Right cardiac atrium (tissue), 5 donors: Measurements from ENCODE around the gene ITGAV. TPM values are rescaled to one million over a fixed set of nuclear protein-coding genes. Genes with fewer than 3 reads are reported as not detected.
"Not testable (repeated sequence)": the region's sequence is repeated elsewhere in the genome, so short reads cannot be mapped to it uniquely, and the experiment has no call there.

Experiments used
- ATAC-seq, 2 donors: fragments of 200-7000 bp; cut with Tn5 transposase; one replicate each; pipeline versions ENCODE4 v1.8.0 to v1.9.1; 2020; ENCODE audit warnings: moderate library complexity in 2 of 2, mild to moderate bottlenecking in 1 of 2
- DNase-seq, 3 donors: peaks; one replicate each; pipeline ENCODE4 v3.0.0-alpha.2; 2020
- H3K27ac ChIP-seq: one replicate; pipeline ENCODE4 v1.5.1; 2013; ENCODE audit warnings: mild to moderate bottlenecking, low read length, control low read depth, moderate library complexity
- H3K27me3 ChIP-seq: one replicate; pipeline ENCODE4 v1.6.1; 2013; ENCODE audit not compliant: control insufficient read depth, insufficient read depth
- H3K4me1 ChIP-seq: one replicate; pipeline ENCODE4 v1.6.1; 2013; ENCODE audit warnings: low read length; ENCODE audit not compliant: control insufficient read depth, insufficient read depth
- H3K4me3 ChIP-seq: one replicate; pipeline ENCODE4 v1.5.1; 2013; ENCODE audit warnings: low read length, control low read depth
- H3K9me3 ChIP-seq: one replicate; pipeline ENCODE4 v1.6.1; 2013; ENCODE audit warnings: low read length; ENCODE audit not compliant: control insufficient read depth
- WGBS: extraction: QIAGEN DNeasy Blood & Tissue Kit; methylation state at CpG from one replicate; pipeline ENCODE4 v1.1.7; 2013; 5-methylcytosine and 5-hydroxymethylcytosine counted together
- intact Hi-C, 4 donors: fragments of 100-400 bp; cut with DNase I; formaldehyde crosslinking; loops; one replicate each; pipeline versions ENCODE4 v1.11.0 to v1.14.0; 2022 to 2023
- polyA plus RNA-seq: library from polyadenylated mRNA; stranded (reverse); fragments of 200-250 nt; gene quantifications from one replicate; pipeline ENCODE4 v1.2.3, GENCODE V29; 2013
- total RNA-seq, 4 donors: library from RNA; stranded (reverse); fragmentation: NEBNext Ultra II Directional; extraction: Animal tissue kit (Norgen Biotek cat#: 25700); gene quantifications; one replicate each; pipeline ENCODE4 v1.2.1, GENCODE V29; 2021
- donor health status: healthy with polysubstance abuse.
- donor health status: DM: no; HTN: yes; CAD: no.
- donor health status: DM: no; HTN: no; CAD: no.
- donor health status: DM: no; HTN: yes; CAD: no; lungs with severe emphysema.
- donor health status: DM: yes; HTN: yes; CAD: no.

Gene ITGAV
- total and polyA plus RNA-seq, 5 donors: 37.3 to 135 (median 121) TPM

DNA sequence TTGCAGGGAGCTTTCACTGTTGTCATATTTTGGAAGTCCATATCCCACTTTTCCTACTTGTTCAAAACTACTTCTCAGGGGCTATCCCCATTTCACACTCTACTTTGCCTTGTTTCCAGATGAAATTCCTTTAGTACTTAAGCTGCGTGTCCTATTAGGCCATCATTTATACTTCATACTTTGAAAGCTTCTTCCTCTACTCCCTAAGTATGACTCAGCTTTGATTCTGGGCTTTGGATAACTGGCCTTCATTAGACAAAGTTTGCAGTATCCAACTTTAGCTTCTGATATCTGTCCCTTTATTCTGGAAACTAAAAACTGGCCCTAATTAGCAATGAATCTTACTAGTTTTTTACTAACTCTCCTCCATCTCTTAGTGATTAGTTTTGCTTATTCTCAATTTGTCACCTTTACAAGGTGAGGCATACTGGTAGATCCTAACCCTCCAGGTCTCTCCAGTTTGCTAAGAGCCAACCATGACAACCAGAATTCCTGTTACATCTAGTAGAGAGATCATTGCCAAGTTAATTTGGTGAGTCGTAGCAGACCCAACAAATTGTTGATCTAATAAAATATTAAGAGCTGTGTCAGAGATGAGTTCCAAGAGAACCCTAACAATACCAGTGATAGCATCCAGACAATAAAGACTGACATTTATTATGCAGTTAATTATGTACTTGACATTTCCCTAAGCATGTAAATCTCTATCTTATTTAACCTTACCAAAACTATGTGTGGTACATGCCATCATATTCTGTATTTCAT is 31.2 kb upstream of the ITGAV start:
- H3K27me3 ChIP-seq: no peaks in the 10 kb centered on the region
- no peak overlapping the region for H3K4me3 ChIP-seq
- DNase-seq (no peak), ATAC-seq (no peak)
- WGBS: 76% methylated on average over 2 of the region's 2 CpGs
- intact Hi-C loops: no loop called here
- H3K4me1 ChIP-seq: peaks cover 1% of the 10 kb centered on the region
- H3K27ac ChIP-seq: no peak overlapping the region
- H3K9me3 ChIP-seq: no peaks in the 10 kb centered on the region

GRCh38 chr2:186559370-186559769 is 30.5 kb upstream of the ITGAV start:
- Histone ChIP-seq H3K4me3 (no peak overlapping the region), H3K4me1 (peaks cover 1% of the 10 kb centered on the region), H3K27me3 (no peaks in the 10 kb centered on the region), H3K9me3 (no peaks in the 10 kb centered on the region), H3K27ac (no peak overlapping the region)
- no peak for ATAC-seq
- DNase-seq: no peak
- intact Hi-C loops: no loop called here

DNA sequence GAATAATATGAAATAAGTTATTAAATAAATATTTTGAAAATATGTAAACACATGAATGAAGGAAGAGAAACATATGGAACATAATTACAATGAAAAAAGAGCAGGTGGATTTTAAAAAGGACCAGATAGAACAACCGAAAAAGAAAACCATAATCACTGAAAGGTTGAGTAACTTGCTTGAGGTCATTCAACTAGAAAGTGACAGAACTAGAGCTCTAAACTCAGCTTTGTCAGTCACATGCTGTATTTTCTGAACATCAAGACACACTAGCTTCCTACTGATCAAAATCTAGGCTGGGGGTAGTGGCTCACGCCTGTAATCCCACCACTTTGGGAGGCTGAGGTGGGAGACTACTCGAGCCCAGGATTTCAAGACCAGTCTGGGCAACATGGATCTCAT is 30.0 kb upstream of the ITGAV start:
- DNase-seq: no peak
- ATAC-seq: no peak
- WGBS: 96% methylated on average over 3 of the region's 3 CpGs
- H3K4me1 ChIP-seq: peaks cover under 1% of the 10 kb centered on the region
- H3K27ac ChIP-seq: no peak overlapping the region
- H3K9me3 ChIP-seq: no peaks in the 10 kb centered on the region
- no peak overlapping the region for H3K4me3 ChIP-seq
- no peaks in the 10 kb centered on the region for H3K27me3 ChIP-seq
- intact Hi-C loops: no loop called here

GRCh38 chr2:186560254-186560653 is 29.6 kb upstream of the ITGAV start:
- ATAC-seq: no peak
- intact Hi-C loops: no loop called here
- 59% methylated on average over 3 of the region's 3 CpGs for WGBS
- H3K27ac ChIP-seq: no peak overlapping the region
- no peaks in the 10 kb centered on the region for H3K9me3 ChIP-seq
- DNase-seq: no peak
- H3K4me3 ChIP-seq: no peak overlapping the region
- H3K27me3 ChIP-seq: no peaks in the 10 kb centered on the region
- H3K4me1 ChIP-seq: no peaks in the 10 kb centered on the region

DNA sequence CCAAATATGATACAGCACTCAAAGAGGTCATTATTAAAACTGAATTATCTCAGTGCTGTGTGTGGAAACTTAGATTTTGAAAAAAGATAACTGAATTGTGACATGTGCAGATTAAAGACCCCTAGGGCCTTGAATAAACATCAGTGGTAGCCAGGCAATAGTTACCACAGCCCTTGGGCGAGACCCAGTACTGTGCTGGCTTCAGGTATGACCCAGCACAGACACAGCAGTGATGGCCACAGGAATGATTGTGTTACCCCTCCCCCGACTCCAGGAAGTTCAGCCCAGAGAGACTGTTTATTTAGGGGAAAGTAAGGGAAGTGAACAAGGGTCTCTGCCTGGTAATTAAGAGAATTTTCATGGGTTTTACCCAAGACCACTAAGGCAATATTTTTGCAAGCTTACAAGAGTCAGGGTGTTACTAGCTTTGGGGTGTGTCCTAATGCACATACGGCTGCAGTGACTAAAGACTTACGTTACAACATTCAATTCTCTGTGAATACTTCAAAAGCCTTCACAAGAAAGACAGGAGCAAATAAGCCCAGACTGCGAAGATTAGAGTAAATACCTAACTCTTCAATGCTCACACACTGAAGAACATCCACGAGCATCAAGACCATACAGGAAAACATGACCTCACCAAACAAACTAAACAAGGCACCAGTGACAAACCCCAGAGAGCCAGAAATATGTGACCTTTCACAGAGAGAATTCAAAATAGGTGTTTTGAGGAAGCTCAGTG is 28.2 kb upstream of the ITGAV start:
- H3K4me3 ChIP-seq: no peak overlapping the region
- no peaks in the 10 kb centered on the region for H3K4me1 ChIP-seq
- WGBS: 85% methylated on average over 6 of the region's 6 CpGs
- no peaks in the 10 kb centered on the region for H3K9me3 ChIP-seq
- H3K27ac ChIP-seq: no peak overlapping the region
- ATAC-seq (no peak), DNase-seq (no peak)
- no peaks in the 10 kb centered on the region for H3K27me3 ChIP-seq
- intact Hi-C loops: no loop called here

DNA sequence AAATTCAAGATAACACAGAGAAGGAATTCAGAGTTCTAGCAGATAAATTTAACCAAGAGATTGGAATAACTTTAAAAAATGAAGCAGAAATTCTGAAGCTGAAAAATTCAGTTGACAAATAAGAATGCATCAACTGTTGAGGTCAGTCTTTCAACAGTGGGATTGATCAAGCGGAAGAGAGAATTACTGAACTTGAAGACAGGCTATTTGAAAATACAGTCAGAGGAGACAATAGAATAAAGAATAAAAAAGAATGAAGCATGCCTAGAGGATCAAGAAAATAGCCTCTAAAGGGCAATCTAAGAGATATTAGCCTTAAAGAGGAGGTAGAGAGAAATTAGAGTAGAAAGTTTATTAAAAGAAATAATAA is 27.7 kb upstream of the ITGAV start:
- Histone ChIP-seq H3K9me3 (no peaks in the 10 kb centered on the region), H3K27me3 (no peaks in the 10 kb centered on the region), H3K4me3 (no peak overlapping the region), H3K4me1 (no peaks in the 10 kb centered on the region), H3K27ac (no peak overlapping the region)
- 99% methylated on average over 1 of the region's 1 CpG for WGBS
- no peak for ATAC-seq
- intact Hi-C loops: no loop called here
- DNase-seq: no peak

DNA sequence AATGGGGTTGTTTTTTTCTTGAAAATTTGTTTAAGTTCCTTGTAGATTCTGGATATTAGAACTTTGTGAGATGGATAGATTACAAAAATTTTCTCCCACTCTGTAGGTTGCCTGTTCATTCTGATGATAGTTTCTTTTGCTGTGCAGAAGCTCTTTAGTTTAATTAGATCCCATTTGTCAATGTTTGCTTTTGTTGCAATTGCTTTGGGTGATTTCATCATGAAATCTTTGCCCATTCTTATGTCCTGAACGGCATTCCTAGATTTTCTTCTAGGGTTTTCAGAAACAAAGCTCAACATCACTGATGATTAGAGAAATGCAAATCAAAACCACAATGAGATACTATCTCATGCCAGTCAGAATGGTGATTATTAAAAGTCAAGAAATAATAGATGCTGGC is 21.3 kb upstream of the ITGAV start:
- intact Hi-C loops, H3K27me3 ChIP-seq, DNase-seq, H3K9me3 ChIP-seq, H3K4me3 ChIP-seq, H3K27ac ChIP-seq, H3K4me1 ChIP-seq, ATAC-seq: not testable (repeated sequence)
- WGBS: 95% methylated on average over 1 of the region's 1 CpG

- DNase-seq, H3K27me3 ChIP-seq, H3K4me1 ChIP-seq, H3K27ac ChIP-seq, intact Hi-C loops, H3K4me3 ChIP-seq, ATAC-seq, H3K9me3 ChIP-seq: not testable (repeated sequence)
- WGBS: 80% methylated on average over 1 of the region's 1 CpG
Observed at GRCh38 chr2:186569127-186569526, 20.7 kb upstream of the ITGAV start.

DNA sequence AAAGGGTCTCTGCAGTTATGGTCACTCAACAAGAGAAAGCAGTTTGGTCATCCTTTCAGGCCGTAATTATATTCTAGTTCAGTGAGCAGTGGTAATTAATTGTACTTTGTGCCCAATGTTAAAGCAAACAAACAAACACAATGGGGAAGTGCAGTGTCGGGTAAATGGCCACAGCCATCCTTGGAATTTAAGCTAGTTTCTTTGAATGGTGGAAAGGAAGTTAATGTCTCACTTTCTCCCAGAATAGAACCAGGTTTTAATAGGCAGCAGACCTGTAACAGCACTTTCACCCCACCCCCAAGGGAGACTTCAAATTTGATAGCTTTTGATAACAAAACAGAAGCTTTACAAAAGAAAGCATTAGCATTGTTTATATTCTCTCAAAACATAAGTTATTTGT is 20.0 kb upstream of the ITGAV start:
- Histone ChIP-seq H3K27me3 (no peaks in the 10 kb centered on the region), H3K27ac (no peak overlapping the region), H3K9me3 (no peaks in the 10 kb centered on the region), H3K4me1 (no peaks in the 10 kb centered on the region), H3K4me3 (no peak overlapping the region)
- DNase-seq (no peak), ATAC-seq (no peak)
- intact Hi-C loops: no loop called here
- 69% methylated on average over 2 of the region's 2 CpGs for WGBS

DNA sequence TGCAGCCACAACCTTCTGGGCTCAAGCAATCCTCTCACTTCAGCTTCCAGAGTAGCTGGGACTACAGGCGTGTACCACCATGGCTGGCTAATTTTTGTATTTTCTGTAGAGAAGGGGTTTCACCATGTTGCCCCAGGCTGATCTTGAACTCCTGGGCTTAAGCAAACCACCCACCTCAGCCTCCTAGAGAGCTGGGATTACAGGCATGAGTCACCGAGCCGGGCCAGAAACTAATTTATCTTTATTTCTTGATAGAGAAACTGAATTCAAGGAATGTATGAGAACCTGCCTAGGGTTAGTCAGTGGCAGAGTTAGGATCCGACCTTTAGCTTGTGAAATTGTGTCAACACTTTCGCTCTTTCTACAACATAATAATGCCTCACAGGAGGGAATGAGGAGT is 19.3 kb upstream of the ITGAV start:
- 86% methylated on average over 5 of the region's 5 CpGs for WGBS
- H3K4me1 ChIP-seq: no peaks in the 10 kb centered on the region
- H3K27ac ChIP-seq: no peak overlapping the region
- no peak overlapping the region for H3K4me3 ChIP-seq
- DNase-seq (no peak), ATAC-seq (no peak)
- intact Hi-C loops: no loop called here
- no peaks in the 10 kb centered on the region for H3K9me3 ChIP-seq
- no peaks in the 10 kb centered on the region for H3K27me3 ChIP-seq

GRCh38 chr2:186572705-186573104 is 17.2 kb upstream of the ITGAV start:
- no peak overlapping the region for H3K27ac ChIP-seq
- 97% methylated on average over 5 of the region's 5 CpGs for WGBS

More at GRCh38 chr2:186572705-186573104, 17.2 kb upstream of the ITGAV start:
- Histone ChIP-seq H3K9me3 (no peaks in the 10 kb centered on the region), H3K27me3 (no peaks in the 10 kb centered on the region), H3K4me3 (no peak overlapping the region), H3K4me1 (no peaks in the 10 kb centered on the region)
- ATAC-seq (no peak), DNase-seq (no peak)
- intact Hi-C loops: no loop called here
